Neuronal stem cell (in vitro differentiated cells): Measurements from ENCODE around the gene C3.
"Not testable (repeated sequence)": the region's sequence is repeated elsewhere in the genome, so short reads cannot be mapped to it uniquely, and the experiment has no call there.

Experiments used
- DNase-seq: peaks from one replicate; pipeline ENCODE4 v3.0.0-alpha.2; 2013; ENCODE audit warnings: low spot score
- H2AFZ ChIP-seq: one replicate; pipeline ENCODE4 v1.6.1; 2013; ENCODE audit warnings: mild to moderate bottlenecking, low read length, inconsistent platforms
- H2AK5ac ChIP-seq: 2 replicates; pipeline ENCODE4 v1.6.1; 2013; ENCODE audit warnings: low read depth, mild to moderate bottlenecking, inconsistent platforms, low read length, moderate library complexity, mixed read lengths
- H2BK120ac ChIP-seq: 2 replicates; pipeline ENCODE4 v1.6.1; 2013; ENCODE audit warnings: low read depth, mild to moderate bottlenecking, inconsistent platforms, low read length, moderate library complexity, mixed read lengths
- H2BK12ac ChIP-seq: one replicate; pipeline ENCODE4 v1.6.1; 2013; ENCODE audit warnings: low read length, inconsistent platforms
- H2BK15ac ChIP-seq: 2 replicates; pipeline ENCODE4 v1.6.1; 2013; ENCODE audit warnings: mild to moderate bottlenecking, low read length, inconsistent platforms, mixed read lengths
- H2BK5ac ChIP-seq: one replicate; pipeline ENCODE4 v1.6.1; 2013; ENCODE audit warnings: inconsistent platforms, mild to moderate bottlenecking, low read length, moderate library complexity
- H3K14ac ChIP-seq: one replicate; pipeline ENCODE4 v1.6.1; 2013; ENCODE audit warnings: low read length, inconsistent platforms
- H3K18ac ChIP-seq: 2 replicates; pipeline ENCODE4 v1.6.1; 2013; ENCODE audit warnings: low read length, inconsistent platforms
- H3K23ac ChIP-seq: 2 replicates; pipeline ENCODE4 v1.6.1; 2013; ENCODE audit warnings: low read depth, mild to moderate bottlenecking, mixed read lengths, low read length, inconsistent platforms; ENCODE audit not compliant: poor library complexity
- H3K27ac ChIP-seq: replicated peaks from 3 replicates; pipeline ENCODE4 v1.5.1; 2013; ENCODE audit warnings: low read length, inconsistent platforms
- H3K27me3 ChIP-seq, 3 experiments: 2 replicates each; pipeline ENCODE4 v1.6.1; 2013; ENCODE audit warnings: low read length in 3 of 3, mild to moderate bottlenecking in 2 of 3, inconsistent platforms in 1 of 3, low read depth in 1 of 3, mixed read lengths in 1 of 3, moderate library complexity in 1 of 3; ENCODE audit not compliant: control insufficient read depth in 3 of 3, insufficient read depth in 3 of 3
- H3K36me3 ChIP-seq, 2 donors: replicated peaks in 1 of 2; 2 replicates each; pipeline ENCODE4 v1.6.1; 2013; ENCODE audit warnings: low read length in 2 of 2; ENCODE audit not compliant: control insufficient read depth in 2 of 2, insufficient read depth in 2 of 2
- H3K4ac ChIP-seq: 2 replicates; pipeline ENCODE4 v1.6.1; 2013; ENCODE audit warnings: inconsistent platforms, mild to moderate bottlenecking, low read length, moderate library complexity
- H3K4me1 ChIP-seq, 2 donors: 1 replicate in 1 of 2; 2 replicates in 1 of 2; pipeline ENCODE4 v1.6.1; 2013; ENCODE audit warnings: low read length in 2 of 2, low read depth in 1 of 2; ENCODE audit not compliant: control insufficient read depth in 2 of 2, insufficient read depth in 1 of 2
- H3K4me2 ChIP-seq: one replicate; pipeline ENCODE4 v1.6.1; 2013; ENCODE audit warnings: mild to moderate bottlenecking, low read length, inconsistent platforms; ENCODE audit not compliant: insufficient read depth, poor library complexity, severe bottlenecking
- H3K4me3 ChIP-seq, 2 donors: 2 replicates each; pipeline ENCODE4 v1.5.1; 2013; ENCODE audit warnings: low read length in 2 of 2, mild to moderate bottlenecking in 2 of 2, inconsistent platforms in 1 of 2, moderate library complexity in 1 of 2
- H3K79me1 ChIP-seq: one replicate; pipeline ENCODE4 v1.6.1; 2013; ENCODE audit warnings: low read depth, mild to moderate bottlenecking, inconsistent platforms, low read length, moderate library complexity
- H3K9ac ChIP-seq: one replicate; pipeline ENCODE4 v1.6.1; 2013; ENCODE audit warnings: mild to moderate bottlenecking, low read depth, low read length, inconsistent platforms; ENCODE audit not compliant: poor library complexity
- H3K9me3 ChIP-seq, 2 donors: replicated peaks in 1 of 2; 2 replicates each; pipeline versions ENCODE3 to v1.6.1; 2013; ENCODE audit warnings: low read length in 2 of 2, mild to moderate bottlenecking in 2 of 2, inconsistent platforms in 1 of 2, low read depth in 1 of 2, mixed read lengths in 1 of 2, moderate library complexity in 1 of 2; ENCODE audit not compliant: control insufficient read depth in 2 of 2, insufficient read depth in 1 of 2
- H4K8ac ChIP-seq: one replicate; pipeline ENCODE4 v1.6.1; 2013; ENCODE audit warnings: low read depth, mild to moderate bottlenecking, inconsistent platforms, low read length, moderate library complexity
- H4K91ac ChIP-seq: one replicate; pipeline ENCODE4 v1.6.1; 2013; ENCODE audit warnings: low read length, low read depth, mild to moderate bottlenecking, inconsistent platforms; ENCODE audit not compliant: poor library complexity
- WGBS, 2 donors: extraction: QIAGEN DNeasy Blood & Tissue Kit; methylation state at CpG; one replicate each; pipeline ENCODE4 v1.1.7; 2013; ENCODE audit warnings: missing lambda C conversion rate in 2 of 2, mixed read lengths in 1 of 2; ENCODE audit not compliant: insufficient read length in 2 of 2, insufficient replicate concordance in 1 of 2; ENCODE audit errors: extremely low coverage in 2 of 2; 5-methylcytosine and 5-hydroxymethylcytosine counted together

C3 gene

DNA sequence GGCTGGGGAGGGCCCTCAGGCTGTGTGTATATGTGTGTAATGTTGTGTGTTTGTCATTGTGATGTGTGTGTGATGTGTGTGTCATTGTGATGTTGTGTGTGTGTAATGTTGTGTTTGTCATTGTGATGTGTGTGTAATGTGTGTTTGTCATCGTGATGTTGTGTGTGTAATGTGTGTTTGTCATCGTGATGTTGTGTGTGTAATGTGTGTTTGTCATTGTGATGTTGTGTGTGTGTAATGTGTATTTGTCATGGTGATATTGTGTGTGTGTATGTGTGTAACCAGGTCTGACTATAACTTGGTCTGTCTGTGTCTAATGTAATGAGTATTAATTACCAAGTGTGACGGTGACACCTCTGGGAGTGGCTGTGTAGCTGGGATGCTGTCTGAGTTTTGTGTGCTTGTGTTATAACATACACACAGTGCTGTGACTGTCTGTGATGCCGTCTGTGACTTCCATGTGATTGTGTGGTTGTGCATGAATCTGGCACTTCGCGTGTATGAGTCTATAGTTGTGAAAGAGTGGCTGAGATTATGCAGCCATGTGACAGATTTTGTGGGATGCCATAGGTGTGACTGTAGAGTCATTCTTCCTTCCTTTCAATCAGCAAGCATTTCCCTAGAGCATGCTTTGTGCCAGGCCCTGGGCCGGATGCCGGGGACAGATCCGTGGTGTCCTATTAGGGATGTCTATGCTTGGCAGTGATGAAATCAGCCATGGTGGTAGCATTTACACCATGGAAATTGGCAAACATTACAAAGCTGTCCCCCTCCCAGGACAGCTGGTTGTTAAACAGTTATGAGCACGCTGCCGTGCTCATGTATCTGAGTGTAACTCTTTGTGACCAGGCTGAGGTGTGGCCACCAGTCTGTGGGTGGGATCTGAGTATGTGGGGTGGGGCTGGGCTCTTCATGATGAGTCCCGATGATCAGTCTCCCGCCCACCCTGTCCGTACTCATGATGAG is 56.9 kb downstream of the C3 start:
- Histone ChIP-seq H2BK5ac (no peak overlapping the region), H3K4me3 (no peak overlapping the region), H2BK120ac (no peak overlapping the region), H3K18ac (no peak overlapping the region), H3K4me2 (no peak overlapping the region), H3K4ac (no peak overlapping the region), H3K27me3 (peaks cover 0 to 24% (median under 1%) of the 10 kb centered on the region in 3 experiments), H3K4me1 (no peaks in the 10 kb centered on the region), H2BK12ac (no peak overlapping the region), H4K8ac (no peak overlapping the region), H3K9ac (no peak overlapping the region), H3K27ac (no peak overlapping the region), H2AFZ (no peak overlapping the region), H4K91ac (no peak overlapping the region), H3K9me3 (no peaks in the 10 kb centered on the region), H2AK5ac (no peak overlapping the region), H3K36me3 (no peaks in the 10 kb centered on the region), H2BK15ac (no peak overlapping the region), H3K14ac (no peak overlapping the region), H3K23ac (no peak overlapping the region), H3K79me1 (no peaks in the 10 kb centered on the region)
- WGBS, 2 donors: 100% methylated on average over 2 of the region's 14 CpGs; no CpG with 5 or more reads in 1 of the 2 donors
- DNase-seq: no peak

DNA sequence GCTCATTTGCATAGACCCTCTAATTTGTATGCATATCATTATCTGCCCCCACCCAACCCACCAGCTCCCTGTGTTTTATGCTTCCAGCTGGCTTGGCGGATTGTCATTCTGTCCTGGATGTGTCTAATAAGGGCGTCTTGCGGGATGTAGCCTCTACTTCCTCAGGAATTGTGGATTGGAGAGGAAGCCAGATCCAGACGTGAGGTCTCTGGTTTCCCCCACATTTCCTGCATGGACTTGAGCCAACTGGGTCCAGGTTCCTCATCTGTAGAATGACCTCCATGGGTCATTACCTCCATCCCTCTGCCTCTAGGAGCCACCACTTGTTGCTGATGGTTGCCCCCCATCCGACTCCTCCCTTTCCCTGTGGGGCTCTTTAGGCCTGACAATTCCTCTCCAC is 57.7 kb downstream of the C3 start:
- Histone ChIP-seq H2BK120ac (no peak overlapping the region), H3K27ac (no peak overlapping the region), H3K18ac (no peak overlapping the region), H3K4me1 (no peaks in the 10 kb centered on the region), H3K4me2 (no peak overlapping the region), H4K91ac (no peak overlapping the region), H3K36me3 (no peaks in the 10 kb centered on the region), H2BK12ac (no peak overlapping the region), H3K23ac (no peak overlapping the region), H4K8ac (no peak overlapping the region), H3K79me1 (no peaks in the 10 kb centered on the region), H3K4ac (no peak overlapping the region), H3K4me3 (no peak overlapping the region), H2AFZ (no peak overlapping the region), H3K14ac (no peak overlapping the region), H3K9ac (no peak overlapping the region), H2BK15ac (no peak overlapping the region), H2AK5ac (no peak overlapping the region), H3K9me3 (no peaks in the 10 kb centered on the region), H3K27me3 (peaks cover 0 to 29% (median 2%) of the 10 kb centered on the region in 3 experiments), H2BK5ac (no peak overlapping the region)
- DNase-seq: no peak
- WGBS, 2 donors: no CpG with 5 or more reads among the region's 5 CpGs

DNA sequence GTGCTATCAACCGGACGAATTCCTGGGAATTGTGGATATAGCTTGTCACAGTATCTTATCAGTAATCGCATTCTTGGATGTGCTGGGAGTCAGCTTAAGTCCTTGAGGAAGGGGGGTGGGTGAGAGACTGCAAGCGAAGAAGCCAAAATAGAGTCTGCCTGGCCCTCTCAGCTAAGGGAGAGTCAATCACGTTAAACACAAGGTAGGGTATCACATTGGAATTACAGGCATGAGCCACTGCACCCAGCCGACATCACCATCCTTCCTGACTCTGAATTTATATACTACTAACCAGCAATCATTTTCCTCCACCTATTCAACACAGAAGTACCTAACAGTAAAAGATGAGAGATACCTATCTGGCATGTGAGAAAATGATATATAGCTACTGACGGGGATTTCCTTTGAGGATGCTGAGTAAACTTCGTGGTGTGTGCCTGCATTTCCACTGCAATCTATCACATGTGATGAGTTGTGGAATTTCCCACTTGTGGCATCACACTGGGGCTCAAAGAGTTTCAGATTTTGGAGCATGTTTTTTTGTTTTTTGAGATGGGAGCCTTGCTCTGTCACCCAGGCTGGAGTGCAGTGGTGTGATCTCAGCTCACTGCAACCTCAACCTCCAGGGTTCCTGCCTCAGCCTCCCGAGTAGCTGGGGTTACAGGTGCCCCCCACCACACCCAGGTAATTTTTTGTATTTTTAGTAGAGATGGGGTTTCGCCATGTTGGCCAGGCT is 58.8 kb downstream of the C3 start:
- not testable (repeated sequence) for H4K8ac ChIP-seq, H3K27ac ChIP-seq, H3K14ac ChIP-seq, H2BK15ac ChIP-seq, H3K36me3 ChIP-seq, H3K4me1 ChIP-seq, H3K9ac ChIP-seq, H2AFZ ChIP-seq, H2BK5ac ChIP-seq, H3K4me2 ChIP-seq, H3K9me3 ChIP-seq, H3K79me1 ChIP-seq, H3K4ac ChIP-seq, H4K91ac ChIP-seq, H2BK120ac ChIP-seq, H2AK5ac ChIP-seq, H3K4me3 ChIP-seq, H3K23ac ChIP-seq, H3K18ac ChIP-seq, DNase-seq, H2BK12ac ChIP-seq
- no CpG with 5 or more reads among the region's 10 CpGs for WGBS, 2 donors
- H3K27me3 ChIP-seq: peaks cover 0 to 31% (median 2%) of the 10 kb centered on the region in 3 experiments

DNA sequence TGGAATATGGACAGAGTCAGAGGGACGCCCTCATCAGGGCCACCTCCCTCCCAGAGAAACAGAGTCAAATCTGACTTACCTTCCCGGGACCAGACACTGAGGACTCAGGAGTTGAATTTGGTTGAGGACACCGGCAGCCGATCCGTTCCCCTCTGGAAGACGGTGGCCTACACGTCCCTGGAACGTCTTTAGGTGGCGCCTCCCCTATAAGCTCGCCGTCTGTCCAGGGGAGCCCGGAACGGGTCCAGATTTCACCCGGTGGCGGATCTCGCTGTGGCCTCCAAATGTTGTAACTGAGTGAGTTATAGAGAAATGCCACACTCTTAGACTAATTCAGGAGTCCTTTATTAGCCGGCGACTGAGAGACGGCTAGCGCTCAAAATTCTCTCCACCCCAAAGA is 59.5 kb downstream of the C3 start:
- Histone ChIP-seq H3K4me2 (no peak overlapping the region), H3K4me1 (no peaks in the 10 kb centered on the region), H2BK15ac (no peak overlapping the region), H3K23ac (peak overlapping the region; percentile 17), H2BK12ac (no peak overlapping the region), H3K18ac (no peak overlapping the region), H3K9me3 (no peaks in the 10 kb centered on the region), H3K36me3 (no peaks in the 10 kb centered on the region), H3K27me3 (peaks cover 0 to 31% (median 2%) of the 10 kb centered on the region in 3 experiments), H2AFZ (no peak overlapping the region), H4K91ac (no peak overlapping the region), H2BK5ac (no peak overlapping the region), H3K4ac (no peak overlapping the region), H3K4me3 (no peak overlapping the region), H3K27ac (no peak overlapping the region), H3K79me1 (no peaks in the 10 kb centered on the region), H2BK120ac (no peak overlapping the region), H3K9ac (no peak overlapping the region), H2AK5ac (no peak overlapping the region), H3K14ac (no peak overlapping the region), H4K8ac (no peak overlapping the region)
- no CpG with 5 or more reads among the region's 20 CpGs for WGBS, 2 donors
- no peak for DNase-seq
